Limb (tissue), 2 donors: ENCODE measurements around the gene MYOD1.

Source experiments
- DNase-seq, 2 donors: peaks; one replicate each; pipeline ENCODE4 v3.0.0-alpha.2; 2016; ENCODE audit errors: extremely low spot score in 2 of 2

MYOD1 gene

DNA sequence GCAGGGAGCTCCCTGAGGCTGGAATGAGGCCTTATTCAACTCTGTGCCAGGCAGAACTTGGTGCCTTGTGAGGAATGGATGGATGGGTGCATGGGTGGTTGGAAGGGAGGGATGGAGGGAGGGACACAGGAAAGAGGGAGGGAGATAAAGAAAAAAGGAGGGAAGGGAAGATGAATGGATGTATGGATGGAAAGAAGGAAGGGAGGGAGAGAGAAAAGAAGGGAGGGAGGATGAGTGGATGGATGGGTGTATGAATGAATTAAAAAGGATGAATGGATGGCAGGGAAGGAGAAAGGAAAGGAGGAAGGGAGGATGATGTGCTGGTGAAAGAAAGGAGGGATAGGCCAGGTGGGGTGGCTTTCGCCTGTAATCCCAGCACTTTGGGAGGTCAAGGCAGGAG, 49.8 kb downstream of the MYOD1 start:
- no peak for DNase-seq

DNA sequence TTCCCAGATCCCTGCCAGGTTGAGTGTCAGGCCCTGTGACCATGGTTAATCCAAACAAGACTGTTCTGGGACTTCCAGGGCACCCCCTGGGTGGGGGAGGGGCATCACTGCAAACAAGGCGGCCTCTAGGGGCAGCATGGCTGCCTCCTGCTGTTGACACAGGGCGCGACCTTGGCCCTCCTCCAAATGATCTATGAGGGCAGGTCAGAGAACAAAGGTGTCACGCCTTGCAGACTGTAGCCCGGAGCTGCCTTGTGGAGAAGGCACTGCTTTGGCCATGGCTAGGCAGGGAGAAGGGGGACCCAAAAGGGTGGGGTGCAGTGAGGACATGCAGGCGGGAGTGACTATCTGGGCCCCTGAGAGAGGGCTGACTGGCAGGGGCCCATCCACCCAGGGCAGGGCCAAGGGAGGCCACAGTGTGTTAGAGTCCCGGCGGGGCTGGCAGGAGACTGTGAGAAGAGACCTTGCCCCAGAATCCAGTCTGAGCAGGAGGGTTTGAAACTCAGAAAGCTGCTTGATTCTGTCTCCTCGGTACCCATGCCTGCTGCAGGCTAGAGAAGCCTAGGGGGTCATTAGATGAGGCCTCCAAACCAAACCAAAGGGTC, 50.8 kb downstream of the MYOD1 start:
- DNase-seq, result no peak

DNA sequence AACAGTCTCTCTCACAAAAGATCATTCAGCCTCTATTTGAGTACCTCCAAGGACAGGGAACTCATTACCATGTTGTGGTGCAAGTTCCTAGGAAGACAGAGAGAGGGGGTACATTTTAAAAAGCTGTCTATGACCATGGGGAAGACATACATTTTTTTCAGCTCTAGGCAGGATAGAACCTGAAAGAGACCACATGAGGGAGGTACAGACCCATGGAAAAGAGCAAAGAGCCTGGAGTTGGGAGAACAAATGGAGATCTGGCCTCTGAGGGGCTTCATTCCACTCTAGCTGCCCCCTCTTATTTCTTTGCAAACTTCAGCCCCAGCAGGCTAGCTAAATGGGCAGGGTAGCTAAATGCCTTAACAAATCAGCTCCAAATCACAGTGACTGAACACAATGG, 51.5 kb downstream of the MYOD1 start:
- no peak for DNase-seq

DNA sequence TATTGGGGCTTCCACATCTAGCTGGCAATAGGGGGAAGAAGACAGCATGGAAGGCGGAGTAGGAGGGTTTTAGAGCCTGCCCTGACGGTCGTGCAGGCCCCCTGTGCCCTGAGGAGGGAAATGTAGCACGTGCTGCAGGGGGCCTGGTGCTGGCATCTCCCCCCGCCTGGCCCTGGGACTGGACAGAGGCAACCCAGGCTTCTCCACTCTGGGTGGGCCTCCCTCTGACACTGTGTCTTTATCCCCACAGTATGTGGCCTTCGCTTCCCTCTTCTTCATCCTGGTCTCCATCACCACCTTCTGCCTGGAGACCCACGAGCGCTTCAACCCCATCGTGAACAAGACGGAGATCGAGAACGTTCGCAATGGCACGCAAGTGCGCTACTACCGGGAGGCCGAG, 52.0 kb downstream of the MYOD1 start:
- DNase-seq, result no peak
